Measurements from ENCODE around the gene TMEM178B. TPM values are rescaled to one million over a fixed set of nuclear protein-coding genes. Genes with fewer than 3 reads are reported as not detected.

Gene TMEM178B
- total and polyA plus RNA-seq, 9 of the 15 experiments (the other 6 are each of a cell fraction or from before 2014, with no cell fraction given): under 0.01 to 0.03 (median 0.01) TPM; not detected in 5

DNA sequence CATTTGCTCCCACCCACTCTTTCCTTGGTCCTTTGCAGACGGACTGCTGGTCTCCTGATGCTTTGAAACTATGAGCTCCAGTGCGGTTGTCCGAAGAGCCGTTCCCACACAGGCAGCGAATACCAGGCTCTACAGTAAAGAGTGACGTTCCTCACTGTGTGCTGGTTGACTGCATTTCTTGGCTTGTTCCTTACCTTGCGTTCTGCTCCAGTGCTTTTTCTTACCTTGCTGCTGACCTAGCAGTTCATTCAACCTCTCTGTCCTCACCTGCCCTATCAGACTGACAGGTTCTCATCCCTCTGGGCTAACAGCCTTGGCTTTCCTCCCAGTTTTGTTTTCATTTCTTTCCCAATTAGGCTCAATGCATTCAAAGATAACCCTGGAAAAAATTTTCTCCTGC is 214.8 kb downstream of the TMEM178B start:
- ATAC-seq: no peak
- FAIRE-seq: no peak
- Histone ChIP-seq H3K36me3 (ENCODE audit: control insufficient read depth, insufficient read depth, low read length) (no peaks in the 10 kb centered on the region), H2AFZ (ENCODE audit: low read depth, low read length) (no peak overlapping the region), H3K4me1 (replicated peaks in 1 of 2; ENCODE audit: control insufficient read depth in 2 of 2, insufficient read depth in 2 of 2, low read length in 2 of 2) (no peaks in the 10 kb centered on the region), H3K9me3 (replicated peaks; ENCODE audit: control insufficient read depth, insufficient read depth, low read depth, low read length) (no peaks in the 10 kb centered on the region), H3K4me2 (ENCODE audit: insufficient read depth, low read length) (no peak overlapping the region), H3K4me3 (no peak overlapping the region), H3K27me3 (ENCODE audit: control insufficient read depth in 2 of 2, insufficient read depth in 2 of 2, low read length in 2 of 2) (peaks cover 13 to 19% of the 10 kb centered on the region in 2 experiments; a peak in 3 of 5 replicates), H3K79me2 (ENCODE audit: control insufficient read depth, insufficient read depth, low read length) (no peaks in the 10 kb centered on the region), H4K20me1 (replicated peaks; ENCODE audit: control insufficient read depth, insufficient read depth, low read length) (peaks cover 4% of the 10 kb centered on the region; the same call in 1 of the 2 replicates), H3K9me1 (ENCODE audit: control insufficient read depth, insufficient read depth, low read length) (no peaks in the 10 kb centered on the region), H3K9ac (ENCODE audit: insufficient read depth in 1 of 2, low read depth in 2 of 2, low read length in 2 of 2) (no peak overlapping the region), H3K27ac (ENCODE audit: extremely low read depth, low read depth, low read length) (no peak overlapping the region)
- intact Hi-C loops (cut with micrococcal nuclease) (no loop called here), in situ Hi-C loops (cut with MboI) (no loop called here)
- no peak for DNase-seq (ENCODE audit: extremely low read depth in 1 of 4, low spot score in 3 of 4)
- BruUV-seq (replicated peaks): no TSS peak
- WGBS (ENCODE audit: insufficient coverage, low coverage, missing lambda C conversion rate): 3% methylated on average over 7 of the region's 7 CpGs
- ChIA-PET CTCF (ENCODE audit: low intra/inter-chr PET ratio) (no interaction called here), POLR2A (interaction anchor here (0.8 to 1.4 kb wide), 2 partner anchors 10 to 85 kb away, joined by 3 read pairs; no protein-coding TSS in a partner anchor)
- no peak for TF ChIP-seq CHD1 (IDR thresholded peaks at IDR 0.05; ENCODE audit: low read length)
- no peak for TF ChIP-seq CCNT2 (IDR thresholded peaks at IDR 0.05; ENCODE audit: borderline replicate concordance, extremely low read depth, insufficient read length, low read depth, low read length)
- no peak for TF ChIP-seq CHD4 (IDR thresholded peaks at IDR 0.05; ENCODE audit: insufficient read depth, insufficient replicate concordance, low read depth, low read length, poor library complexity, severe bottlenecking)
- no peak for TF ChIP-seq FUS (optimal IDR thresholded peaks at IDR 0.05; ENCODE audit: low read depth, low read length)
- TF ChIP-seq SMARCB1 (IDR thresholded peaks at IDR 0.05; ENCODE audit: insufficient read length, low read depth): no peak
- TF ChIP-seq RNF2 (IDR thresholded peaks at IDR 0.05): no peak
- TF ChIP-seq, protein P1, sequence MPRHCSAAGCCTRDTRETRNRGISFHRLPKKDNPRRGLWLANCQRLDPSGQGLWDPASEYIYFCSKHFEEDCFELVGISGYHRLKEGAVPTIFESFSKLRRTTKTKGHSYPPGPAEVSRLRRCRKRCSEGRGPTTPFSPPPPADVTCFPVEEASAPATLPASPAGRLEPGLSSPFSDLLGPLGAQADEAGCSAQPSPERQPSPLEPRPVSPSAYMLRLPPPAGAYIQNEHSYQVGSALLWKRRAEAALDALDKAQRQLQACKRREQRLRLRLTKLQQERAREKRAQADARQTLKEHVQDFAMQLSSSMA (CRISPR knock-in tag; IDR thresholded peaks at IDR 0.05): no peak
- TF ChIP-seq, protein P2, sequence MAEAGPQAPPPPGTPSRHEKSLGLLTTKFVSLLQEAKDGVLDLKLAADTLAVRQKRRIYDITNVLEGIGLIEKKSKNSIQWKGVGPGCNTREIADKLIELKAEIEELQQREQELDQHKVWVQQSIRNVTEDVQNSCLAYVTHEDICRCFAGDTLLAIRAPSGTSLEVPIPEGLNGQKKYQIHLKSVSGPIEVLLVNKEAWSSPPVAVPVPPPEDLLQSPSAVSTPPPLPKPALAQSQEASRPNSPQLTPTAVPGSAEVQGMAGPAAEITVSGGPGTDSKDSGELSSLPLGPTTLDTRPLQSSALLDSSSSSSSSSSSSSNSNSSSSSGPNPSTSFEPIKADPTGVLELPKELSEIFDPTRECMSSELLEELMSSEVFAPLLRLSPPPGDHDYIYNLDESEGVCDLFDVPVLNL (CRISPR knock-in tag; IDR thresholded peaks at IDR 0.05; ENCODE audit: low read depth): no peak
- TF ChIP-seq OTX1 (CRISPR knock-in tag; IDR thresholded peaks at IDR 0.05): no peak
- no peak for TF ChIP-seq ZFPM2 (CRISPR knock-in tag; IDR thresholded peaks at IDR 0.05)
- TF ChIP-seq EGR1 (conservative IDR thresholded peaks at IDR 0.05): no peak
- TF ChIP-seq CBFA2T3 (IDR thresholded peaks at IDR 0.05): no peak
